ENCODE results near the gene MAML2.

- TF ChIP-seq, protein P1, sequence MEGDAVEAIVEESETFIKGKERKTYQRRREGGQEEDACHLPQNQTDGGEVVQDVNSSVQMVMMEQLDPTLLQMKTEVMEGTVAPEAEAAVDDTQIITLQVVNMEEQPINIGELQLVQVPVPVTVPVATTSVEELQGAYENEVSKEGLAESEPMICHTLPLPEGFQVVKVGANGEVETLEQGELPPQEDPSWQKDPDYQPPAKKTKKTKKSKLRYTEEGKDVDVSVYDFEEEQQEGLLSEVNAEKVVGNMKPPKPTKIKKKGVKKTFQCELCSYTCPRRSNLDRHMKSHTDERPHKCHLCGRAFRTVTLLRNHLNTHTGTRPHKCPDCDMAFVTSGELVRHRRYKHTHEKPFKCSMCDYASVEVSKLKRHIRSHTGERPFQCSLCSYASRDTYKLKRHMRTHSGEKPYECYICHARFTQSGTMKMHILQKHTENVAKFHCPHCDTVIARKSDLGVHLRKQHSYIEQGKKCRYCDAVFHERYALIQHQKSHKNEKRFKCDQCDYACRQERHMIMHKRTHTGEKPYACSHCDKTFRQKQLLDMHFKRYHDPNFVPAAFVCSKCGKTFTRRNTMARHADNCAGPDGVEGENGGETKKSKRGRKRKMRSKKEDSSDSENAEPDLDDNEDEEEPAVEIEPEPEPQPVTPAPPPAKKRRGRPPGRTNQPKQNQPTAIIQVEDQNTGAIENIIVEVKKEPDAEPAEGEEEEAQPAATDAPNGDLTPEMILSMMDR (IDR thresholded peaks at IDR 0.05): no peak
- TF ChIP-seq POLR2A (IDR thresholded peaks at IDR 0.05) (no peak), POLR2AphosphoS5 (IDR thresholded peaks at IDR 0.05) (peak in 2 of 3 donors; percentile 34 to 50)
Measured at GRCh38 chr11:96098511-96099241, 244.3 kb downstream of the MAML2 start.
